CD4-positive, alpha-beta memory T cell (primary cell): Measurements from ENCODE around the gene QSOX2. TPM values are rescaled to one million over a fixed set of nuclear protein-coding genes. Genes with fewer than 3 reads are reported as not detected.
"Not testable (repeated sequence)": the region's sequence is repeated elsewhere in the genome, so short reads cannot be mapped to it uniquely, and the experiment has no call there.

ENCODE experiments used
- CTCF ChIA-PET: fragments of 350-600 bp; sonication (Branson Sonifier 250); formaldehyde crosslinking; loops from one replicate; lab custom pipeline; 2021; ENCODE audit warnings: inconsistent platforms; ENCODE audit not compliant: partially characterized antibody; lab: Charles Lee
- POLR2A ChIA-PET: fragments of 350-600 bp; sonication (Branson Sonifier 250); formaldehyde crosslinking; loops from one replicate; lab custom pipeline; 2021; ENCODE audit not compliant: partially characterized antibody; lab: Charles Lee
- DNase-seq, 5 donors: peaks; one replicate each; pipeline versions ENCODE4 v3.0.0 to v3.0.0-alpha.2; 2020 to 2022; ENCODE audit warnings: mixed read lengths in 1 of 5
- H3K27ac ChIP-seq: one replicate; pipeline ENCODE4 v1.7.0; 2013; ENCODE audit warnings: low read depth, low read length
- H3K27me3 ChIP-seq: 2 replicates; pipeline ENCODE4 v1.7.0; 2013; ENCODE audit warnings: mild to moderate bottlenecking, low read length, moderate library complexity; ENCODE audit not compliant: insufficient read depth
- H3K36me3 ChIP-seq: 2 replicates; pipeline ENCODE4 v1.7.0; 2013; ENCODE audit warnings: mild to moderate bottlenecking, low read length, moderate library complexity; ENCODE audit not compliant: insufficient read depth
- H3K4me1 ChIP-seq: 2 replicates; pipeline ENCODE4 v1.7.0; 2013; ENCODE audit warnings: mild to moderate bottlenecking, low read length, moderate library complexity; ENCODE audit not compliant: insufficient read depth
- H3K4me3 ChIP-seq, 2 donors: one replicate each; pipeline ENCODE4 v1.7.0; 2013; ENCODE audit warnings: low read length in 2 of 2, mild to moderate bottlenecking in 1 of 2
- H3K9me3 ChIP-seq, 2 donors: one replicate each; pipeline ENCODE4 v1.7.0; 2013; ENCODE audit warnings: low read length in 2 of 2, control low read depth in 1 of 2; ENCODE audit not compliant: control insufficient read depth in 1 of 2
- H3K27ac Mint-ChIP-seq, 7 donors: one replicate each; pipeline ENCODE4 v1.8.0; 2020 to 2021; ENCODE audit warnings: mixed read lengths in 7 of 7, mild to moderate bottlenecking in 6 of 7, inconsistent platforms in 3 of 7, moderate library complexity in 3 of 7
- H3K27me3 Mint-ChIP-seq, 2 donors: one replicate each; pipeline ENCODE4 v1.8.0; 2020 to 2021; ENCODE audit warnings: mixed read lengths in 2 of 2
- H3K36me3 Mint-ChIP-seq, 2 donors: one replicate each; pipeline ENCODE4 v1.8.0; 2020 to 2021; ENCODE audit warnings: mixed read lengths in 2 of 2, inconsistent platforms in 1 of 2, mild to moderate bottlenecking in 1 of 2
- H3K4me1 Mint-ChIP-seq, 4 donors: one replicate each; pipeline ENCODE4 v1.8.0; 2020 to 2021; ENCODE audit warnings: mixed read lengths in 4 of 4, mild to moderate bottlenecking in 1 of 4
- H3K4me3 Mint-ChIP-seq, 8 donors: one replicate each; pipeline ENCODE4 v1.8.0; 2020 to 2021; ENCODE audit warnings: mixed read lengths in 8 of 8, mild to moderate bottlenecking in 7 of 8, moderate library complexity in 6 of 8, inconsistent platforms in 3 of 8
- H3K9me3 Mint-ChIP-seq, 8 donors: one replicate each; pipeline ENCODE4 v1.8.0; 2020 to 2021; ENCODE audit warnings: mixed read lengths in 8 of 8, mild to moderate bottlenecking in 5 of 8, inconsistent platforms in 3 of 8, moderate library complexity in 1 of 8
- intact Hi-C: fragments of 100-400 bp; cut with micrococcal nuclease; formaldehyde crosslinking; loops from one replicate; pipeline ENCODE4 v1.15.1; 2023
- polyA plus RNA-seq, 2 donors: library from polyadenylated mRNA; unstranded; fragments of 300-500 nt; fragmentation: Illumina TruSeq; gene quantifications; one replicate each; pipeline ENCODE4 v1.2.3, GENCODE V29; 2021
- total RNA-seq, 2 experiments: library from RNA; stranded (reverse); gene quantifications; one replicate each; pipeline ENCODE4 v1.2.3, GENCODE V29; 2021

Gene QSOX2
- total and polyA plus RNA-seq, 4 experiments from 2014 or later, result 0.35 to 15.0 (median 7.9) TPM

DNA sequence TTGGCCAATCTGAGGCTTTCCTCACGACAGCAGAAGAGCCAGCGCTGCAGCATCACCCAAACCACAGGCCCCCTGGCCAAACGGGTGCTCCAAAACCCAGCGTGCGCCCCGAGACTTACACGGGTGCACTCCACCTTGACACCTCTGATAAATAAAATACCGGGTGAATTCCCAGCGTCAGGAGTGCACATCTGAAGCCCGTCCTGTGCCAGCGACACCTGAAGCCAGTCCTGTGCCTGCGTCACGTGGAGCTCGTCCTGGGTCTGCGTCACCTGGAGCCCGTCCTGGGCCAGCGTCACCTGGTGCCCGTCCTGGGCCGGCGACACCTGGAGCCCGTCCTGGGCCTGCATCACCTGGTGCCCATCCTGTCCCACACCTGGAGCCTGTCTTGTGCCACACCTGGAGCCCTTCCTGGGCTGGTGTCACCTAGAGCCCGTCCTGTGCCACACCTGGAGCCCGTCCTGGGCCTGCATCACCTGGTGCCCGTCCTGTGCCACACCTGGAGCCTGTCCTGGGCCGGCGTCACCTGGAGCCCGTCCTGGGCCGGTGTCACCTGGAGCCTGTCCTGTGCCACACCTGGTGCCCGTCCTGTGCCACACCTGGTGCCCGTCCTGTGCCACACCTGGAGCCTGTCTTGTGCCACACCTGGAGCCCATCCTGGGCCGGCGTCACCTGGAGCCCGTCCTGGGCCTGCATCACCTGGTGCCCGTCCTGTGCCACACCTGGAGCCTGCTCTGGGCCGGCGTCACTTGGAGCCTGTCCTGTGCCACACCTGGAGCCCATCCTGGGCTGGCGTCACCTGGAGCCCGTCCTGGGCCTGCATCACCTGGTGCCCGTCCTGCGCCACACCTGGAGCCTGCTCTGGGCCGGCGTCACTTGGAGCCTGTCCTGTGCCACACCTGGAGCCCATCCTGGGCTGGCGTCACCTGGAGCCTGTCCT, 8.9 kb downstream of the QSOX2 start:
- Mint-ChIP-seq H3K36me3 (peaks cover 5 to 22% of the 10 kb centered on the region in 2 donors), H3K4me1 (peaks cover 14 to 58% (median 18%) of the 10 kb centered on the region in 4 donors)
- H3K4me3 ChIP-seq, H3K27me3 ChIP-seq, H3K36me3 ChIP-seq, H3K9me3 Mint-ChIP-seq, H3K27ac ChIP-seq, CTCF ChIA-PET, POLR2A ChIA-PET, H3K27me3 Mint-ChIP-seq, H3K9me3 ChIP-seq, H3K27ac Mint-ChIP-seq, H3K4me3 Mint-ChIP-seq, DNase-seq, intact Hi-C loops: not testable (repeated sequence)
- peaks cover 20% of the 10 kb centered on the region for H3K4me1 ChIP-seq

DNA sequence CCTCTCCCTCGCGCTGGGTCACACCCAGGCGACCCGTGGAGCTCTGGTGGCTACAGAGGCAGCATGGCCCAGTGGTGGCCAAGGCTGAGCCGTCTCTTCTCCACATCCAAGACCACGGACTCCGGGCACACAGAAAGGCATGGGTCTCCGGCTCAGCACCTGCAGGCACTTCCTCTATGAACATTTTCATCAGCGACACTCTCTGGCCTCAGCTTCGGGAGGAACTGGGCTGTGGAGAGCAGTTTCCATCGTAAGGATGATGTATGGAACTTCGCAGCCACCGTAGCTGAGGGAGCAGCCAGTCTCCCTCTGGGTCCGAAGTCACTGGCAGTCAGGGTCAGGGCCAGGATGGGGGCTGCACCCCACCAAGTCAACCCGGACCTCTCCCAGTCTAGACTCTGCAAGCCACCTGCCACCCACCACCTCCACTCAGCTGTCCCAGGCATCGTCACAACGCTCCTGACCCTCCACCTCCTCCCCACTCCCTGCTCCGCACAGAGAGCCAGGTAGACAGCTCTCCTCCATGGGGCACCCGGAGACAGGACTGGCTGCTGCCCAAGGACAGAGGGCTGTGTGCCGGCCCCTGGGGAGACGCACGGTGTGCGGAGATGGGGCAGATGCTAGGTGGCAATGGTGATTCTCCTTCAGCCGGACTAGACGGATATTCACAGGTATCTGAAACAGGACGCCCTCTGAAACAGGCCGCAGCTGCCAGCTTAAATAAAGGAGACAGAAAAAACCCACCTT, 9.7 kb downstream of the QSOX2 start:
- peaks cover 20% of the 10 kb centered on the region for H3K4me1 ChIP-seq
- Mint-ChIP-seq H3K27ac (no peak overlapping the region), H3K9me3 (peaks cover 0 to under 1% (median 0%) of the 10 kb centered on the region in 8 donors), H3K36me3 (peaks cover 5 to 21% of the 10 kb centered on the region in 2 donors), H3K27me3 (no peaks in the 10 kb centered on the region), H3K4me1 (peaks cover 14 to 60% (median 17%) of the 10 kb centered on the region in 4 donors), H3K4me3 (no peak overlapping the region)
- no peak for DNase-seq
- H3K27me3 ChIP-seq, result no peaks in the 10 kb centered on the region
- ChIA-PET POLR2A (no interaction called here), CTCF (no interaction called here)
- no peak overlapping the region for H3K4me3 ChIP-seq
- H3K36me3 ChIP-seq, result peaks cover 9% of the 10 kb centered on the region
- no peaks in the 10 kb centered on the region for H3K9me3 ChIP-seq
- intact Hi-C loops, result no loop called here
- H3K27ac ChIP-seq, result no peak overlapping the region

DNA sequence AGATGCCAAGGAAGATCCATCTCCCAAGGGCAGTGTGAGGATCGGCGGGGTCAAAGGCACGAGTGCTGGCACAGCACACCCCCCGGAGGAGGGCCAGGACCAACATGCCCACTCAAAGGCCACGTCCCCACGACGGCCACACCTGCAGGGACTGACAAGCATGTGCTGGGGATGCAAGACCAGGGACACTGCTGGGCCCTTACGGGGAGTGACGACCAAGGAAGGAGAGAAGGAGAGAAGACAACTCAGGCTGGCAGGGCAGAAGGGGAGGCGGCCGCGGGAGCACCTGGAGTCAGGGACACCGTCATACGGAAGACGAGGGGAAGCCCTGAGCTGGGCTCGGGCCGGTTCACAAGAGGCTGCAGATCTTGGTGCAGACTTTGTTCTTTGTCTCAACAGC, 10.4 kb downstream of the QSOX2 start:
- Histone ChIP-seq H3K4me1 (peaks cover 20% of the 10 kb centered on the region), H3K9me3 (no peaks in the 10 kb centered on the region), H3K27ac (no peak overlapping the region), H3K27me3 (no peaks in the 10 kb centered on the region), H3K36me3 (peaks cover 9% of the 10 kb centered on the region), H3K4me3 (no peak overlapping the region)
- Mint-ChIP-seq H3K4me3 (no peak overlapping the region), H3K27ac (peak overlapping the region in 1 of 7 donors; percentile 21), H3K4me1 (peaks cover 14 to 67% (median 19%) of the 10 kb centered on the region in 4 donors), H3K36me3 (peaks cover 5 to 21% of the 10 kb centered on the region in 2 donors), H3K9me3 (peaks cover 0 to 2% (median 0%) of the 10 kb centered on the region in 8 donors), H3K27me3 (no peaks in the 10 kb centered on the region)
- POLR2A ChIA-PET, result no interaction called here
- no peak for DNase-seq
- CTCF ChIA-PET, result no interaction called here
- intact Hi-C loops, result no loop called here

DNA sequence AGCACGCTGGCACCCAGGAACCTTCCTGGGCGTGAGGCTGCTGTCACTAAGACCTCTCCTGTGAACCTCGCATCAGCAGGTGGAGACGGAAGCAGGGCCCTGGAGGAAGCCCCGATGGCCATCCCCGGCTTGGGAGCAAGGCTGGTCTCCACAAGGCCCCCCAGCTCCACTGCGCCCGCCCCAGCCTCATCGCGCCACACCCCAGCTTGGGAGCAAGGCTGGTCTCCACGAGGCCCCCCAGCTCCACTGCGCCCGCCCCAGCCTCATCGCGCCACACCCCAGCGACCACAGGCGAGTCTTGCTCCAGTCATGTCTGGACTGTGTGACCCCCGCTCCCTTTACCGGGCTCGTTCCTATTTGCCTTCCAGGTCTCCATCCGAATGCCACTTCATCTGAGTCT, 11.0 kb downstream of the QSOX2 start:
- Histone ChIP-seq H3K4me3 (no peak overlapping the region), H3K4me1 (peaks cover 20% of the 10 kb centered on the region)

DNA sequence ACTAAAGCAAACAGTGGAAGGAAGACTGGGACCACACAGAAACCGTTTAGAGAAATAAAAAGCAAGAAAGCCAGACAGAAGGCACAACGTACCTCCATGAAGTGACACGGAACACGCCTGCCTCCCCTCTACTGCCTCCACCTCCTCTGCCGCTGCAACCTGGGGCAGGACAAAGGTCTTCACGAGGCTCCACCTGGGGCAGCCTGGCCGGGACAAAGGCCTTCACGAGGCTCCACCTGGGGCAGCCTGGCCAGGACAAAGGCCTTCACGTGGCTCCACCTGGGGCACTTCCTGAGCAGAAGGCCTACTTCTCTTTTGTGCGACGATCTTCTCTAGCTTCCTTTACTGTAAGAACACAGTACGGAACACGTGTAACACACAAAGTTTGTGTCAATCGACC, 11.7 kb downstream of the QSOX2 start:
- peaks cover 9% of the 10 kb centered on the region for H3K36me3 ChIP-seq
- no peaks in the 10 kb centered on the region for H3K9me3 ChIP-seq
- ChIA-PET CTCF (interaction anchor here (1.0 kb wide), 1 partner anchor 9 kb away, joined by 6 read pairs; no protein-coding TSS in a partner anchor), POLR2A (no interaction called here)
- H3K27me3 Mint-ChIP-seq, result no peaks in the 10 kb centered on the region
- peaks cover 5 to 21% of the 10 kb centered on the region in 2 donors for H3K36me3 Mint-ChIP-seq
- peaks cover 0 to 2% (median 0%) of the 10 kb centered on the region in 8 donors for H3K9me3 Mint-ChIP-seq
- intact Hi-C loops, result no loop called here
- H3K27ac Mint-ChIP-seq, result peak overlapping the region in 3 of 7 donors; percentile 50 to 72 (median 59)
- H3K27me3 ChIP-seq, result no peaks in the 10 kb centered on the region
- H3K4me1 ChIP-seq, result peaks cover 20% of the 10 kb centered on the region
- H3K27ac ChIP-seq, result no peak overlapping the region
- H3K4me3 ChIP-seq, result no peak overlapping the region
- no peak overlapping the region for H3K4me3 Mint-ChIP-seq
- DNase-seq, result no peak
- peaks cover 14 to 58% (median 17%) of the 10 kb centered on the region in 4 donors for H3K4me1 Mint-ChIP-seq

More for the DNA sequence above, 11.0 kb downstream of the QSOX2 start:
- Mint-ChIP-seq H3K4me1 (peaks cover 14 to 64% (median 18%) of the 10 kb centered on the region in 4 donors), H3K27me3 (no peaks in the 10 kb centered on the region), H3K27ac (peak overlapping the region in 1 of 7 donors; percentile 50), H3K9me3 (peaks cover 0 to 2% (median 0%) of the 10 kb centered on the region in 8 donors), H3K4me3 (no peak overlapping the region), H3K36me3 (peaks cover 5 to 21% of the 10 kb centered on the region in 2 donors)
- no peaks in the 10 kb centered on the region for H3K9me3 ChIP-seq
- ChIA-PET CTCF (interaction anchor here (1.0 kb wide), 1 partner anchor 10 kb away, joined by 6 read pairs; no protein-coding TSS in a partner anchor), POLR2A (no interaction called here)
- intact Hi-C loops, result no loop called here
- H3K27me3 ChIP-seq, result no peaks in the 10 kb centered on the region
- H3K27ac ChIP-seq, result no peak overlapping the region
- DNase-seq, result no peak
- peaks cover 9% of the 10 kb centered on the region for H3K36me3 ChIP-seq

DNA sequence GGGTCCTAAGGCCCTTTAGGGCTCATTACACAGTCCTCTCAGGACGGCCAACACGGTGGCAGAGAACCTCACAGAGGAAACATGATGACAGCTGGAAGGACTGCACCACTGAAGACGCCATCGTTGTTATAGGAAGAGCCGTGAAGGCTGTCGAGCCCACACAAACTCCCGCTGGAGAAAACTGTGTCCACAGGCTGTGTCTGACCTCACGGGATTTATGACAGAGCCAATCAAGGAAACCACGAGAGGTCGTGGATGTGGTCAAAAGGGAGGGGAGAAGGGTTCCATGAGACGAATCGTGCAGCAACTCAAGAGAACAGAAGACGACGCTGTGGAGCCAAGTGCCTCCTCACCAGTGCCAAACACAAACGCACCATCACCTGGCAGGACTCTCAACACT, 12.2 kb downstream of the QSOX2 start:
- no peaks in the 10 kb centered on the region for H3K9me3 ChIP-seq
- Mint-ChIP-seq H3K27me3 (no peaks in the 10 kb centered on the region), H3K4me3 (peak overlapping the region in 2 of 8 donors; percentile 6 to 31), H3K4me1 (peaks cover 14 to 59% (median 18%) of the 10 kb centered on the region in 4 donors), H3K36me3 (peaks cover 5 to 21% of the 10 kb centered on the region in 2 donors), H3K9me3 (peaks cover 0 to 2% (median 0%) of the 10 kb centered on the region in 8 donors), H3K27ac (peak overlapping the region in 4 of 7 donors; percentile 50 to 72 (median 55))
- ChIA-PET POLR2A (no interaction called here), CTCF (no interaction called here)
- no peak overlapping the region for H3K4me3 ChIP-seq
- DNase-seq, result no peak
- intact Hi-C loops, result no loop called here
- H3K4me1 ChIP-seq, result peaks cover 20% of the 10 kb centered on the region
- H3K27me3 ChIP-seq, result no peaks in the 10 kb centered on the region
- peaks cover 9% of the 10 kb centered on the region for H3K36me3 ChIP-seq
- H3K27ac ChIP-seq, result no peak overlapping the region

DNA sequence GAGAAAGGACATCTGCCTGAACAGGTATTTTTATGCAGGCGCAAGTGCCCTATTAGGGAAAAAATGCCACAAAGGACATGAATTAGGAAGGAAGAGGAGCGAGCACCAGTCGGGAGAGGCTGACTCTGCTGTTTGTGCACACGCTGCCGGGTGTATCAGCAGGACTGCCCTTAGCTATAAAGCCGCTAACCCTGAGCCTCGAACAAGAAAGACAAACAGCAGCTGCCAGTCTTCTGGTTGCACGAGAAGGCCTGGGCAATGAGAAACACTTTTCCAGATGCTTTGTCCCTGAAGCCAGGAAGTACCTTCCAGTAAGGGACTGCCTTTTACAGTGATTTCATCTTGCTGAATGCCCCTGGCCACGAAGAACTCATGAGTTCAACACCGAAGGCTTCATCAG, 12.6 kb downstream of the QSOX2 start:
- ChIA-PET POLR2A (no interaction called here), CTCF (no interaction called here)
- peaks cover 14 to 57% (median 17%) of the 10 kb centered on the region in 4 donors for H3K4me1 Mint-ChIP-seq
- Histone ChIP-seq H3K4me3 (no peak overlapping the region), H3K9me3 (no peaks in the 10 kb centered on the region), H3K27me3 (no peaks in the 10 kb centered on the region), H3K27ac (no peak overlapping the region), H3K4me1 (peaks cover 20% of the 10 kb centered on the region), H3K36me3 (peaks cover 9% of the 10 kb centered on the region)
- DNase-seq, result no peak
- H3K27me3 Mint-ChIP-seq, result no peaks in the 10 kb centered on the region
- H3K36me3 Mint-ChIP-seq, result peaks cover 5 to 22% of the 10 kb centered on the region in 2 donors
- H3K9me3 Mint-ChIP-seq, result peaks cover 0 to 2% (median 0%) of the 10 kb centered on the region in 8 donors
- peak overlapping the region in 1 of 7 donors; percentile 50 for H3K27ac Mint-ChIP-seq
- peak overlapping the region in 2 of 8 donors; percentile 6 to 21 for H3K4me3 Mint-ChIP-seq
- intact Hi-C loops, result no loop called here
